Islet precursor cell (in vitro differentiated cells): ENCODE results near the gene CHRM5.

Experiments
- DNase-seq: peaks from one replicate; pipeline ENCODE4 v3.0.0-alpha.2; 2018

CHRM5 gene

GRCh38 chr15:34106423-34106822, 138.1 kb downstream of the CHRM5 start:
- DNase-seq, result no peak

DNA sequence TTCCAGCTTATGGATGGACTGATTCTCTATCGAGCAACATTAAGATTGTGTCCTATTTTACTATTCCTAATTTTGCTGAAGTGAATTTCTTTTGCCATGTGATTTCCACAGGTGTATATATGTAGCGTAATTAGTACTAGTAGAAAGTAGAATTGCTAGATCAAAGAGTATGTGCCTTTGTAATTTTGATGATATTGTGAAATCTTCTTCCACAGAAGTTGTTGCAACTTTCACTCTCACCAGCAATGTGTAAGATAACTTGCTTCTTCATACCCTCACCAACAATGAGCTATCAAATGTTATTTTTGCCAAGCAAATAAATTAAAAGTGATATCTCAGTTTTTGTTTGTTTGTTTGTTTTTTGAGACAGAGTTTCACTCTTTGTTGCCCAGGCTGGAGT, 139.0 kb downstream of the CHRM5 start:
- no peak for DNase-seq

- DNase-seq, result no peak
Observed at GRCh38 chr15:34109797-34110663, 141.7 kb downstream of the CHRM5 start.

GRCh38 chr15:34111488-34111887, 143.2 kb downstream of the CHRM5 start:
- no peak for DNase-seq

- DNase-seq, result no peak
Observed at GRCh38 chr15:34114215-34114614, 145.9 kb downstream of the CHRM5 start.

DNA sequence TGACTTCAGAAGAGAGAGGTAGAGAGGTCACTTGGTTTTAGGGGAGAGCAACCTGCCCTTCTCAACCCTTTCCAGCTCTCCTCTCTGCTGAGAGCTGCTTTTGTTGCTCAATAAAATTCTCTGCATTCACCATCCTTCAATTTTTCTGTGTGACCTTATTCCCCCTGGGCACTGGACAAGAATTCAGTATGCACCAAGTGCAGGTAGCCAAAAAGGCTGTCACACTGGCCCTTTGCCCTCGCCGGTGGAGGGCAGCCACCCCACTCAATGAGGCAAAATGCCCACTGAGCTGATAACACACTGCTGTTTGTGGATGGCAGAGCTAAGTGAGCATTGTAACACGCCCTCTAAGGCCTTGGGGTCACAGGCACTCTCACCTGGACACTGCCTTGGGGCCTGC, 146.4 kb downstream of the CHRM5 start:
- no peak for DNase-seq

GRCh38 chr15:34116620-34117019, 148.3 kb downstream of the CHRM5 start:
- no peak for DNase-seq
